Skeletal muscle satellite cell (primary cell): Measurements from ENCODE around the gene PKD2L2. TPM values are rescaled to one million over a fixed set of nuclear protein-coding genes. Genes with fewer than 3 reads are reported as not detected.
"Not testable (repeated sequence)": the region's sequence is repeated elsewhere in the genome, so short reads cannot be mapped to it uniquely, and the experiment has no call there.

Experiments
- H3K27me3 ChIP-seq: 2 replicates; pipeline ENCODE4 v1.7.0; 2013; ENCODE audit warnings: low read length; ENCODE audit not compliant: control insufficient read depth, insufficient read depth
- H3K36me3 ChIP-seq: 2 replicates; pipeline ENCODE4 v1.7.0; 2013; ENCODE audit warnings: mild to moderate bottlenecking, control low read depth, low read length; ENCODE audit not compliant: insufficient read depth
- H3K4me1 ChIP-seq: 2 replicates; pipeline ENCODE4 v1.7.0; 2013; ENCODE audit warnings: low read length; ENCODE audit not compliant: control insufficient read depth, insufficient read depth
- H3K4me2 ChIP-seq: 2 replicates; pipeline ENCODE4 v1.7.0; 2013; ENCODE audit warnings: mild to moderate bottlenecking, low read length
- H3K4me3 ChIP-seq: 2 replicates; pipeline ENCODE4 v1.7.0; 2013; ENCODE audit warnings: low read length
- H3K9ac ChIP-seq: 2 replicates; pipeline ENCODE4 v1.7.0; 2013; ENCODE audit warnings: mild to moderate bottlenecking, low read depth, low read length, moderate library complexity
- H3K9me3 ChIP-seq: replicated peaks from 2 replicates; pipeline ENCODE4 v1.7.0; 2013; ENCODE audit warnings: mild to moderate bottlenecking, control low read depth, low read length
- total RNA-seq: library from RNA; depleted of rRNA; stranded (reverse); fragments of >200 nt; gene quantifications from 2 replicates; pipeline ENCODE4 v1.2.3, GENCODE V29; 2012; rRNA removed

PKD2L2 gene
- total RNA-seq = 0.22 TPM in 1 of 2 replicates, not detected in the other

DNA sequence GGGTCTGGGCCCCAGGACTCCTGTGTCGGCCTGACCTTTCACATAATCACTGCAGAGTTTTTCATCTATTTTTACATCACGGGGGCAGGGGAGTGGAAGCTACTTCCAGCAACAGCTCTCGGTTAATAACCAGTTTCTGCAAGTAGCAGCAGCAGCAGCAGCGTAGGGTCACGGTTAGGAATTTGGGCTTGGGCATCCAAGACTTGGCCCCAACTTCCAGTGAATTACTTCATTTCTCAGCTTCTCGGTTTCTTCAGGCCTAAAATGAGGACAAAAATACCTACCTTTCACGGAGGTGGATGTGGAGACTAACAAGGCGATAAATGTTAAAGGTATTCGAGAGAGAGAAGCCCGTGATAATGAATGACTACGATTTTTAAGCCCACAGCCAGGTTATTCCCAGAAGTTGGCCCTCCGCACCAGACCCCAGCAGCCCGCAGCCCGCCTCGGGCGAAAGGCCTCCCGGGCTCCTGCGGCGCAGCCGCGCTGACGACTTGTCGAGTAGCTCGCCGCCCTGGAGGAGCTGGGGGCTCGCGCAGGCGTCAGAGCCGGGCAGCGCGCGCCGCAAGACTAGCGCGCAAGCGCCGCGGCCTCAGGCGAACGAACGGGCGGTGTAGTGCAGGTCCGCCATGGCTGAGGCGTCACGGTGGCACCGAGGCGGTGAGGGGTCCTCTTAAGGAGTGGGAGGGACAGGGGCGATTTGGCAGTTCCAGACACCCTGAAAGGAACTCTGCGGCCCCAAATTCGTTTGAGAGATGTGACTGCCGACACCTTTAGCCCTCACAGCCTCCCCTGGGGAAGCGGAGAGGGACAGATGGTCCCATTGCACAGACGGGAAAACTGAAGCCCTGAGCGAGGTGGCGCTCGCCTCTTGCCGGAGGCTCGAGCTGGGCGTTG is at the start of gene PKD2L2:
Gene PKD2L2, plus strand, starts transcription at position 595 of the 897 bp plus-strand sequence. Its CDS starts 35 bp downstream, at position 630.
- Histone ChIP-seq H3K36me3 (no peaks in the 10 kb centered on the region), H3K4me1 (peaks cover 22% of the 10 kb centered on the region), H3K27me3 (no peaks in the 10 kb centered on the region), H3K9ac (peak within 1 kb of the TSS; percentile 74), H3K4me3 (peak within 1 kb of the TSS; percentile 73), H3K9me3 (no peaks in the 10 kb centered on the region), H3K4me2 (peak within 1 kb of the TSS; percentile 74)

GRCh38 chr5:137842296-137842695 is 47.0 kb upstream of the PKD2L2 start:
- peaks cover 12% of the 10 kb centered on the region for H3K4me1 ChIP-seq
- H3K9ac ChIP-seq = no peak overlapping the region

GRCh38 chr5:137843676-137844299 is 45.5 kb upstream of the PKD2L2 start:
- Histone ChIP-seq H3K4me2 (no peak overlapping the region), H3K4me1 (no peaks in the 10 kb centered on the region), H3K27me3 (no peaks in the 10 kb centered on the region), H3K4me3 (no peak overlapping the region), H3K36me3 (no peaks in the 10 kb centered on the region), H3K9me3 (no peaks in the 10 kb centered on the region), H3K9ac (no peak overlapping the region)

More at GRCh38 chr5:137842296-137842695, 47.0 kb upstream of the PKD2L2 start:
- Histone ChIP-seq H3K36me3 (no peaks in the 10 kb centered on the region), H3K9me3 (no peaks in the 10 kb centered on the region), H3K4me2 (no peak overlapping the region), H3K27me3 (no peaks in the 10 kb centered on the region), H3K4me3 (no peak overlapping the region)

GRCh38 chr5:137845472-137845871 is 43.8 kb upstream of the PKD2L2 start:
- H3K27me3 ChIP-seq = no peaks in the 10 kb centered on the region
- H3K4me2 ChIP-seq = no peak overlapping the region
- no peaks in the 10 kb centered on the region for H3K4me1 ChIP-seq
- no peaks in the 10 kb centered on the region for H3K9me3 ChIP-seq
- no peak overlapping the region for H3K4me3 ChIP-seq
- no peaks in the 10 kb centered on the region for H3K36me3 ChIP-seq
- no peak overlapping the region for H3K9ac ChIP-seq

DNA sequence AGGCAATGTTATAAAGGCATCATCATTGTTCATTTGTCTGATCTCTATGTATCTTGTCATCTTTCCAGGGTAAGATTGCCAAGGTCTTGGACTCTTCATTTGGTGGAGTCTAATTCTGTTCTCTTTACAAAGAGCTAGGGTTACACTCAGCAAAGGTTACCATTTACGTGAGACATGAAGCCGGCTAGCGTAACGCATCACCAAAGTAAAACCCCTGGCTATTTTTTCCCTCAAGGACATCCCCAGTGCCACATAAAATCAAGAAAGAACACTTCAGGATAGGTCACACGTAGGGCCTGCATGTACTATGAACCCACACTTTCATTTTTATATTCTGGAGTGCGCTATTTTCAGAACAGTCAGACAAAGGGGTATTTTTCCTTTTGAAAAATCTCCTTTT is 41.6 kb upstream of the PKD2L2 start:
- Histone ChIP-seq H3K9me3 (no peaks in the 10 kb centered on the region), H3K36me3 (no peaks in the 10 kb centered on the region), H3K9ac (no peak overlapping the region), H3K4me1 (no peaks in the 10 kb centered on the region), H3K4me2 (no peak overlapping the region), H3K4me3 (no peak overlapping the region), H3K27me3 (no peaks in the 10 kb centered on the region)

- H3K4me2 ChIP-seq, H3K4me3 ChIP-seq, H3K4me1 ChIP-seq, H3K9ac ChIP-seq, H3K9me3 ChIP-seq, H3K36me3 ChIP-seq, H3K27me3 ChIP-seq: not testable (repeated sequence)
These were observed 36.1 kb upstream of the PKD2L2 start for GRCh38 chr5:137853165-137853564.

DNA sequence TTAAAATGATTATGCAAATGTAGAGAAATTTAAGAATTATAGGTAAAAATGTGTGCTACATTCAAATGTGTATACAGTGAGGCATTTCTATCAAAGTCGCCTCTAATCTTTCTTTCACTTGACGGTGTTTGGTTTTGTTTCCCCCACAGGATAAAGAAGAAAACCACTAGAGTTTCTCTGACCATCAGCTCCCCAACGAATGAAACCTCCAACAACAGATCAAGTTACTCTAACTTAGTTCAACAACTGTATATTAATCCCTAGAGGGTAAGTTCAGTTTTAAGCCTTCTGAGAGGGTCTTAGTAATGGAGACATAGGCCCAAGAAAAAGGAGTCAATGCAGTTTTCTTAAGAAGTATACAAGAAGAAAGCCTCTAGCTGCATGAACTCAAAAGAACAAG is 33.1 kb upstream of the PKD2L2 start:
- Histone ChIP-seq H3K36me3 (no peaks in the 10 kb centered on the region), H3K4me2 (no peak overlapping the region), H3K9me3 (no peaks in the 10 kb centered on the region), H3K4me1 (peaks cover 19% of the 10 kb centered on the region), H3K27me3 (no peaks in the 10 kb centered on the region), H3K9ac (no peak overlapping the region), H3K4me3 (no peak overlapping the region)

DNA sequence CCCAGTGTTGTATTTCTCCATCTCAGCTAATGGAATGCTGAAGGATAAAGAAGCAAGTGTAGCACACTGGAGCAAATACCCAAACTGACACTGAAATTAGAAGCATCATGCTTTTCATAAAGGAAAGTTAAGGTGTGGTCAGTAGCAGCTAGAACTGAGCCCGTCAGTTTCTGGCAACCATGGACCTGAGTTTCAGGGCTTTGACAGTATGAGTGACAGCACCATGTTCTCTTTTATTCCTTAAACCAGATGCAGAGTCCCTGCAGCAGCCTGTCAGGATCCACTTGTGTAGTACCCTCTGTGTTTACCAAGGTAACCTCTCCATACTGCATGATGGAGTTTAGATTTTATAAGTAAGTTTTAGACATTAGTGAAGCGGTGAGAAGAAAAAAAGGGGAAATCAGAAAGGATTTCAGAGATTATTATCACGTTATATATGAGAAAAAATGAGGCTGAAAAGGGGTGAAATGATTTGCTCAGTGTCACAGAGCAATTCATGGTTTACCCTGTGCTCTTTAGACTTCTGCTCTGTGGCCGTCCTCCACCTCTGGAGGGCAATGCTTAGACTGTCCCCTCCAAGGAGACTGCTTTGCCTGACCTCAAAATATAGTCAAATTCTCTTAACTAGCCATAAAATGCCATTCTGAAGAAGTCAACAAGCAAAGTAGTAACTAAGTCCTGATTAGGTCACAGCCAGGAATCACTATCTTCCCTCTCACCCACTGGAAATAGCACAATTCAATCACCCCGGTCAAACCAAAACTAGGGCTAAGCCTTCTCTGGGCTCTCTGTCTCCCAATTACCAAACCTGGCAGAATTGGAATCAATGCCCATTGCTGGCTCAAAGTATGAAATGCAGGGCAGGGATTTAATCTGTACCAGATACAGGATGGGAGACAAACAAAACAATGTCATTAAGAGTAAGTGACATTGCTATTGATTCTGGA is 32.1 kb upstream of the PKD2L2 start:
- H3K9ac ChIP-seq = no peak overlapping the region
- H3K4me3 ChIP-seq = no peak overlapping the region
- H3K4me2 ChIP-seq = peak overlapping the region; percentile 74
- peaks cover 19% of the 10 kb centered on the region for H3K4me1 ChIP-seq
- H3K36me3 ChIP-seq = no peaks in the 10 kb centered on the region
- H3K9me3 ChIP-seq = no peaks in the 10 kb centered on the region
- no peaks in the 10 kb centered on the region for H3K27me3 ChIP-seq

DNA sequence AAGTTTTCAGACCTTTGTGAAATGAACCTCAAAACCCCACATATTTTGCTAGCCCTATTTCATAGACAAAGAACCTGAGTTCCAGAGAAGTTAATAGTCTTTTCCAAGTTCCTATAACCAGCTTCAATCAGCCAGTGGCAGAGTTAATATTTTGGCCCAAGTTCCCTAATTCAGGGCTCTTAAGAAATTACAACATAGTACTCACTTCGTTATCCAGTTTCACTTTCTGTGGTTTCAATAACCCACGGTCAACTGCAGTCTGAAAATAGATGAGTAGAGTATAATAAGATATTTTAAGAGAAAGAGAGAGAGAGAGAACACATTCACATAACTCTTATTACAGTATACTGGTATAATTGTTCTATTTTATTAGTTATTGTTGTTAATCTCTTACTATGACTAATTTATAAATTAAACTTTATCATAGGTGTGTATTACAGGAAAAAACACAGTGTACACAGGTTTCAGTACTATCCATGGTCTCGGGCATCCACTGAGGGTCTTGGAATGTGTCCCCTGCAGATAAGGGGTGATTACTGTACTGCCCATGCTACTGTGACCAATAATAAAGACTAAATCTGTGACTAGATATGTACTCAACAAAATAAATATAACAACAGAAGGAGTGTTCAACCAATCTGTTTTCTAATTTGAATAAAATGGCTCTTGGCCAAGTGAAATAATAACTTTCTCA is 30.9 kb upstream of the PKD2L2 start:
- Histone ChIP-seq H3K9me3 (no peaks in the 10 kb centered on the region), H3K4me3 (peak overlapping the region; percentile 40), H3K4me2 (peak overlapping the region; percentile 74), H3K4me1 (peaks cover 19% of the 10 kb centered on the region), H3K9ac (peak overlapping the region; percentile 52), H3K36me3 (no peaks in the 10 kb centered on the region), H3K27me3 (no peaks in the 10 kb centered on the region)

- H3K27me3 ChIP-seq = no peaks in the 10 kb centered on the region
- no peak overlapping the region for H3K9ac ChIP-seq
- peak overlapping the region; percentile 74 for H3K4me2 ChIP-seq
- no peaks in the 10 kb centered on the region for H3K9me3 ChIP-seq
- H3K4me3 ChIP-seq = no peak overlapping the region
- H3K36me3 ChIP-seq = no peaks in the 10 kb centered on the region
- peaks cover 19% of the 10 kb centered on the region for H3K4me1 ChIP-seq
These were observed 30.3 kb upstream of the PKD2L2 start for GRCh38 chr5:137858954-137859353.
